ENCODE data around the gene GALNT7. TPM values are rescaled to one million over a fixed set of nuclear protein-coding genes. Genes with fewer than 3 reads are reported as not detected.

GALNT7 gene
- total RNA-seq, 2 donors from 2014 or later = 83.5 to 138 TPM

- intact Hi-C loops (cut with DNase I) = no loop called here
These were observed 125.8 kb downstream of the GALNT7 start for GRCh38 chr4:173294444-173294843.

GRCh38 chr4:173301518-173302201, 133.0 kb downstream of the GALNT7 start:
- TF ChIP-seq CTCF (IDR thresholded peaks at IDR 0.05) = peak; percentile 85
- no peak overlapping the region for H3K4me3 ChIP-seq
- H3K9me3 ChIP-seq = no peaks in the 10 kb centered on the region
- H3K9ac ChIP-seq (ENCODE audit: low read depth in 2 of 2, low read length in 2 of 2) = no peak overlapping the region
- DNase-seq = no peak
- no peaks in the 10 kb centered on the region for H3K4me1 ChIP-seq
- no peak overlapping the region for H3K27ac ChIP-seq
- intact Hi-C loops (cut with DNase I) = loop anchor here (5.0 kb wide), 1 partner anchor 284 kb away; no protein-coding TSS in a partner anchor
- no peaks in the 10 kb centered on the region for H3K27me3 ChIP-seq
- H3K36me3 ChIP-seq = no peaks in the 10 kb centered on the region

More at GRCh38 chr4:173294444-173294843, 125.8 kb downstream of the GALNT7 start:
- no peaks in the 10 kb centered on the region for H3K36me3 ChIP-seq
- TF ChIP-seq CTCF (IDR thresholded peaks at IDR 0.05) = no peak
- no peak overlapping the region for H3K9ac ChIP-seq (ENCODE audit: low read depth in 2 of 2, low read length in 2 of 2)
- no peaks in the 10 kb centered on the region for H3K27me3 ChIP-seq
- H3K9me3 ChIP-seq = no peaks in the 10 kb centered on the region
- no peak for DNase-seq
- H3K4me1 ChIP-seq = no peaks in the 10 kb centered on the region
- H3K27ac ChIP-seq = no peak overlapping the region
- H3K4me3 ChIP-seq = no peak overlapping the region

- no peak for TF ChIP-seq CTCF (IDR thresholded peaks at IDR 0.05)
- Histone ChIP-seq H3K4me1 (no peaks in the 10 kb centered on the region), H3K9ac (ENCODE audit: low read depth in 2 of 2, low read length in 2 of 2) (no peak overlapping the region), H3K4me3 (no peak overlapping the region), H3K9me3 (no peaks in the 10 kb centered on the region), H3K36me3 (no peaks in the 10 kb centered on the region), H3K27me3 (no peaks in the 10 kb centered on the region), H3K27ac (no peak overlapping the region)
- intact Hi-C loops (cut with DNase I) = no loop called here
- DNase-seq = no peak
These were observed 139.2 kb downstream of the GALNT7 start for GRCh38 chr4:173307778-173308177.

DNA sequence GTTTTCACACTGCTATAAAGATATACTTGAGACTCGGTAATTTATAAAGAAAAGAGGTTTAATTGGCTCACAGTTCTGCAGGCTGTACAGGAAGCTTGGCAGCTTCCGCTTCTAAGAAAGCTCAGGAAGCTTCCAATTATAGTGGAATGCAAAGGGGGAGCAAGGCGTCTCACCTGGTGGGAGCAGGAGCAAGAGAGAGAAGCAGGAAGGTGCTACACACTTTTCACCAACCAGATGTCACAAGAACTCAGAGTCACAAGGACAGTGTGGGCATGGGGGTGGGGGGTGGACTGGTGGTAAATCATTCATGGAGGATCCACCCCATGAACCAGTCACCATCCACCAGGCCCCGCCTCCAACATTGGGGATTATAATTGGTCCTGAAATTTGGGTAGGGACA, 142.8 kb downstream of the GALNT7 start:
- intact Hi-C loops (cut with DNase I) = loop anchor here (10.0 kb wide), 1 partner anchor 183 kb away; no protein-coding TSS in a partner anchor
- Histone ChIP-seq H3K9ac (ENCODE audit: low read depth in 2 of 2, low read length in 2 of 2) (no peak overlapping the region), H3K36me3 (no peaks in the 10 kb centered on the region), H3K27me3 (no peaks in the 10 kb centered on the region), H3K4me3 (no peak overlapping the region), H3K27ac (no peak overlapping the region), H3K9me3 (no peaks in the 10 kb centered on the region), H3K4me1 (no peaks in the 10 kb centered on the region)
- DNase-seq = no peak
- TF ChIP-seq CTCF (IDR thresholded peaks at IDR 0.05) = no peak

DNA sequence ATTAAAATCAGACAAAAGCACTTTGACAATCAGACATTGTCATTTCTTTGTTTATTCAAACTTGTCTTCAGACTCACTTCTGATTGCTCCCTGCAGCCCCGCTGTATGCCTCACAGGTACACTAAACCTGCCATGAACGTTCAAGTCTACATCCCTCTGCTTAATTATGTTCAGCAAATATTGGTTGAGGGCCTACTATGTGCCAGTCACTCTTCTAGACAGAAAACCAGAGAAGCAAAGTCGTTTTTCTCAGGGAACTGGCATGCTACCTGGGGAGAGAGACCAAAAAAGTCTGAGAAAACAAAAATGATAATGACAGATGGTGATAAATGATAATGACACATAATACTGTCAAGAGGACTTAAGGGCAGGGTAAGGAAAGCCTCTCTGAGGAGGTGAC, 146.1 kb downstream of the GALNT7 start:
- Histone ChIP-seq H3K27me3 (no peaks in the 10 kb centered on the region), H3K4me1 (no peaks in the 10 kb centered on the region), H3K4me3 (no peak overlapping the region), H3K27ac (no peak overlapping the region), H3K36me3 (no peaks in the 10 kb centered on the region), H3K9ac (ENCODE audit: low read depth in 2 of 2, low read length in 2 of 2) (no peak overlapping the region), H3K9me3 (no peaks in the 10 kb centered on the region)
- DNase-seq = no peak
- TF ChIP-seq CTCF (IDR thresholded peaks at IDR 0.05) = no peak
- intact Hi-C loops (cut with DNase I) = loop anchor here (5.0 to 10.0 kb wide), 2 partner anchors 103 to 180 kb away; no protein-coding TSS in a partner anchor

All from colonic mucosa (tissue), 4 donors.